ENCODE measurements around the gene PCK2.

Gene PCK2

GRCh38 chr14:24055971-24056799 is 37.9 kb upstream of the PCK2 start:
- Histone ChIP-seq H3K9me2 (replicated peaks; ENCODE audit: low read depth, low read length) (no peaks in the 10 kb centered on the region), H4K20me1 (ENCODE audit: insufficient read depth, low read length, poor library complexity, severe bottlenecking) (no peaks in the 10 kb centered on the region), H3K36me3 (ENCODE audit: insufficient read depth, low read length) (no peaks in the 10 kb centered on the region), H3K4me1 (ENCODE audit: insufficient read depth, low read length, poor library complexity, severe bottlenecking) (peaks cover 15% of the 10 kb centered on the region), H2AFZ (ENCODE audit: low read length) (no peak overlapping the region), H3K79me2 (ENCODE audit: insufficient read depth, low read length) (no peaks in the 10 kb centered on the region), H3K4me3 (ENCODE audit: low read length, poor library complexity, severe bottlenecking) (no peak overlapping the region), H3K4me2 (ENCODE audit: low read depth, low read length, poor library complexity, severe bottlenecking) (no peak overlapping the region), H3K9me3 (ENCODE audit: insufficient read depth, low read depth, low read length) (no peaks in the 10 kb centered on the region), H3K9ac (ENCODE audit: low read depth, low read length, poor library complexity, severe bottlenecking) (no peak overlapping the region), H3F3A (ENCODE audit: low read depth) (no peaks in the 10 kb centered on the region), H3K27me3 (ENCODE audit: insufficient read depth, low read length, poor library complexity, severe bottlenecking) (no peaks in the 10 kb centered on the region)
- TF ChIP-seq CTCF (conservative IDR thresholded peaks at IDR 0.05; ENCODE audit: low read length) (no peak), EZH2phosphoT487 (IDR thresholded peaks at IDR 0.05; ENCODE audit: borderline replicate concordance) (no peak)

DNA sequence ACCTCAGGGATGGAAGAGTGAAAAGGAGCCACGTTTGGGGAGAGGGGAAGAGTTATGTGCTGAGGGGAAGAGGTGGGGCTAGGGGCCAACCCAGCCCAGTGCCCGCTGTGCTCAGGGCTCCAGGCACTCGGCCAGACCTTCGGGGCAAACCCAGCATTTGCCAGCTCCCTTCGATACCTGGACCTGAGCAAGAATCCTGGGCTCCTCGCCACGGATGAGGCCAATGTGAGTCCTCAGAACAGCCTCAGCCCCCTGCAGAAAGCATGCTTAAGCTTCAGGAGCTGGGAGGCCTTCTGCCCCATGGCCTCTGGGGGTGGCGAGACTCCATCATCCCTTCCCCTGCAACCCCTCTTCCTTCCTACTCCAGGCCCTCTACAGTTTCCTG is 37.3 kb upstream of the PCK2 start:
- Histone ChIP-seq H3K36me3 (ENCODE audit: insufficient read depth, low read length) (no peaks in the 10 kb centered on the region), H4K20me1 (ENCODE audit: insufficient read depth, low read length, poor library complexity, severe bottlenecking) (no peaks in the 10 kb centered on the region), H3K4me3 (ENCODE audit: low read length, poor library complexity, severe bottlenecking) (no peak overlapping the region), H3K4me1 (ENCODE audit: insufficient read depth, low read length, poor library complexity, severe bottlenecking) (peaks cover 10% of the 10 kb centered on the region), H3K9ac (ENCODE audit: low read depth, low read length, poor library complexity, severe bottlenecking) (no peak overlapping the region), H3K9me3 (ENCODE audit: insufficient read depth, low read depth, low read length) (no peaks in the 10 kb centered on the region), H3K79me2 (ENCODE audit: insufficient read depth, low read length) (no peaks in the 10 kb centered on the region), H3K27me3 (ENCODE audit: insufficient read depth, low read length, poor library complexity, severe bottlenecking) (no peaks in the 10 kb centered on the region), H3F3A (ENCODE audit: low read depth) (no peaks in the 10 kb centered on the region), H3K9me2 (replicated peaks; ENCODE audit: low read depth, low read length) (no peaks in the 10 kb centered on the region), H2AFZ (ENCODE audit: low read length) (no peak overlapping the region), H3K4me2 (ENCODE audit: low read depth, low read length, poor library complexity, severe bottlenecking) (no peak overlapping the region)
- TF ChIP-seq EZH2phosphoT487 (IDR thresholded peaks at IDR 0.05; ENCODE audit: borderline replicate concordance) (no peak), CTCF (conservative IDR thresholded peaks at IDR 0.05; ENCODE audit: low read length) (no peak)

GRCh38 chr14:24057271-24057670 is 36.8 kb upstream of the PCK2 start:
- no peaks in the 10 kb centered on the region for H3K9me2 ChIP-seq (replicated peaks; ENCODE audit: low read depth, low read length)
- no peak overlapping the region for H3K4me2 ChIP-seq (ENCODE audit: low read depth, low read length, poor library complexity, severe bottlenecking)
- no peaks in the 10 kb centered on the region for H3K27me3 ChIP-seq (ENCODE audit: insufficient read depth, low read length, poor library complexity, severe bottlenecking)
- H4K20me1 ChIP-seq (ENCODE audit: insufficient read depth, low read length, poor library complexity, severe bottlenecking) = no peaks in the 10 kb centered on the region
- no peak overlapping the region for H3K4me3 ChIP-seq (ENCODE audit: low read length, poor library complexity, severe bottlenecking)
- H3F3A ChIP-seq (ENCODE audit: low read depth) = no peaks in the 10 kb centered on the region
- H3K36me3 ChIP-seq (ENCODE audit: insufficient read depth, low read length) = no peaks in the 10 kb centered on the region
- peaks cover 5% of the 10 kb centered on the region for H3K4me1 ChIP-seq (ENCODE audit: insufficient read depth, low read length, poor library complexity, severe bottlenecking)
- no peaks in the 10 kb centered on the region for H3K79me2 ChIP-seq (ENCODE audit: insufficient read depth, low read length)
- H3K9me3 ChIP-seq (ENCODE audit: insufficient read depth, low read depth, low read length) = no peaks in the 10 kb centered on the region
- H3K9ac ChIP-seq (ENCODE audit: low read depth, low read length, poor library complexity, severe bottlenecking) = no peak overlapping the region
- H2AFZ ChIP-seq (ENCODE audit: low read length) = no peak overlapping the region
- TF ChIP-seq EZH2phosphoT487 (IDR thresholded peaks at IDR 0.05; ENCODE audit: borderline replicate concordance) (no peak), CTCF (conservative IDR thresholded peaks at IDR 0.05; ENCODE audit: low read length) (no peak)

Measured in Loucy (cell line).